ENCODE measurements around the gene KIF13A.

Gene KIF13A

GRCh38 chr6:17930321-17930993, 57.0 kb downstream of the KIF13A start:
- DNase-seq: peak; percentile 21

- peak; percentile 64 for DNase-seq
Observed at GRCh38 chr6:17928514-17929430, 58.7 kb downstream of the KIF13A start.

GRCh38 chr6:17927705-17928104, 59.7 kb downstream of the KIF13A start:
- no peak for DNase-seq

GRCh38 chr6:17923401-17923863, 64.0 kb downstream of the KIF13A start:
- peak; percentile 60 for DNase-seq

- DNase-seq: no peak
Observed at GRCh38 chr6:17921454-17921853, 66.0 kb downstream of the KIF13A start.

GRCh38 chr6:17919496-17919895, 67.9 kb downstream of the KIF13A start:
- DNase-seq: no peak

GRCh38 chr6:17917837-17918763, 69.3 kb downstream of the KIF13A start:
- no peak for DNase-seq

- DNase-seq: no peak
Observed at GRCh38 chr6:17914651-17915050, 72.8 kb downstream of the KIF13A start.

- DNase-seq: no peak
Observed at GRCh38 chr6:17912521-17912920, 74.9 kb downstream of the KIF13A start.

GRCh38 chr6:17911656-17912055, 75.8 kb downstream of the KIF13A start:
- peak; percentile 75 for DNase-seq

- no peak for DNase-seq
Observed at GRCh38 chr6:17910189-17910588, 77.2 kb downstream of the KIF13A start.

- no peak for DNase-seq
Observed at GRCh38 chr6:17908831-17909230, 78.6 kb downstream of the KIF13A start.

- peak; percentile 98 for DNase-seq
Observed at GRCh38 chr6:17907406-17908229, 79.8 kb downstream of the KIF13A start.

GRCh38 chr6:17905611-17906592, 81.5 kb downstream of the KIF13A start:
- peak; percentile 81 for DNase-seq

- DNase-seq: no peak
Observed at GRCh38 chr6:17904491-17905120, 82.8 kb downstream of the KIF13A start.

GRCh38 chr6:17902974-17903373, 84.5 kb downstream of the KIF13A start:
- DNase-seq: no peak

GRCh38 chr6:17901493-17901892, 85.9 kb downstream of the KIF13A start:
- no peak for DNase-seq

GRCh38 chr6:17900011-17900410, 87.4 kb downstream of the KIF13A start:
- no peak for DNase-seq

GRCh38 chr6:17899491-17899890, 87.9 kb downstream of the KIF13A start:
- no peak for DNase-seq

GRCh38 chr6:17897681-17898080, 89.8 kb downstream of the KIF13A start:
- DNase-seq: no peak
